Measurements from ENCODE around the gene ZNF83. TPM values are rescaled to one million over a fixed set of nuclear protein-coding genes. Genes with fewer than 3 reads are reported as not detected.
"Not testable (repeated sequence)": the region's sequence is repeated elsewhere in the genome, so short reads cannot be mapped to it uniquely, and the experiment has no call there.

Gene ZNF83
- total RNA-seq, result 10 to 100 TPM; 10.3 to 45.8 (median 15.8) TPM

DNA sequence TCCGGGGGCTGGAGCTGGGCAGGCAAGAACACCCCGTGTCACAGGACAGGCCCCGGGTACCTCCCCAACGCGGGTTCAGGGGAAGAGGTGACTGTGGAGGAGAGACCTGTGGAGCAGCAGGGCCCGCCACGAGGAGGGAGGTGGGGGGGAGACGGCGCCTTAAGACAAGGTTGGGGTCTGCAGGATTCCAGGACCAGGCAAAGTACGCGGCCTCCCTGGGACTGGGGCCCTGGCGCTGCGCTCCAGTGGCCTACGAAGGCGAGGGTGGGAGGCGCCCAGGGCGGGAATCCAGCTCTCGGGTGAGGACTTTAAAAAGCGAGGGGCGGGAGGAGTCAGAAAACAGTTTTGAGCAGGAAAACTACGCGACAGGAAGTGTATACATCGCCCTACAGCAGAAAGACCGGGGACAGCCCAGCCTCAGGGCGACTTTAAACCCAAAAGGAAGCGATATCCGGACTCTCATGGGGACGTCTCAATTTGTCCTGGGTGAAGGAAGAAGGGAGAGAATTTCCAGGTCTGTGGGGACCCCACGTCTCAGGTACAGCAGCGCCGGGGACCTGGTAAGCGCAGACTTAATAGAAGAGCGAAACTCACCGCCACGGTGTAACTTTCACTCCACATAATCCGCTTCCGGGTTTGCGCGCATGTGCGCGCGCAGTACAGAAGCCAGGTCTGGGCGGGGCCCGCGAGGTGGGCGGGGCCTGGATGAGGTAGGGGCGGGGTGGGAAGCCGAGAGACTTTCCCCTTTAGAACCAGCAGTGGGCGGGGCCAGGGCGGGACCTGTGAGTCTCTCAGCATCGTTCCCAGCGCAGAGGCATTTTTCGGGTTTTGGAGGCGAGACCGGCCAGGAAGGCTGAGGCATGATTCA is at the start of gene ZNF83:
Gene ZNF83, minus strand, starts transcription at position 638 of the 868 bp plus-strand sequence.
- peaks cover 0 to 16% (median 0%) of the 10 kb centered on the region in 3 donors for H3K9me3 ChIP-seq
- peak; percentile 80 for DNase-seq
- peaks cover 8 to 24% (median 11%) of the 10 kb centered on the region in 3 donors for H3K4me1 ChIP-seq
- peak in 1 of 4 donors; percentile 43 for TF ChIP-seq POLR2A (IDR thresholded peaks at IDR 0.05)
- TF ChIP-seq, protein P1, sequence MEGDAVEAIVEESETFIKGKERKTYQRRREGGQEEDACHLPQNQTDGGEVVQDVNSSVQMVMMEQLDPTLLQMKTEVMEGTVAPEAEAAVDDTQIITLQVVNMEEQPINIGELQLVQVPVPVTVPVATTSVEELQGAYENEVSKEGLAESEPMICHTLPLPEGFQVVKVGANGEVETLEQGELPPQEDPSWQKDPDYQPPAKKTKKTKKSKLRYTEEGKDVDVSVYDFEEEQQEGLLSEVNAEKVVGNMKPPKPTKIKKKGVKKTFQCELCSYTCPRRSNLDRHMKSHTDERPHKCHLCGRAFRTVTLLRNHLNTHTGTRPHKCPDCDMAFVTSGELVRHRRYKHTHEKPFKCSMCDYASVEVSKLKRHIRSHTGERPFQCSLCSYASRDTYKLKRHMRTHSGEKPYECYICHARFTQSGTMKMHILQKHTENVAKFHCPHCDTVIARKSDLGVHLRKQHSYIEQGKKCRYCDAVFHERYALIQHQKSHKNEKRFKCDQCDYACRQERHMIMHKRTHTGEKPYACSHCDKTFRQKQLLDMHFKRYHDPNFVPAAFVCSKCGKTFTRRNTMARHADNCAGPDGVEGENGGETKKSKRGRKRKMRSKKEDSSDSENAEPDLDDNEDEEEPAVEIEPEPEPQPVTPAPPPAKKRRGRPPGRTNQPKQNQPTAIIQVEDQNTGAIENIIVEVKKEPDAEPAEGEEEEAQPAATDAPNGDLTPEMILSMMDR (IDR thresholded peaks at IDR 0.05), result no peak
- H3K27me3 ChIP-seq, result no peaks in the 10 kb centered on the region
- H3K36me3 ChIP-seq, result peaks cover 0 to 23% (median 0%) of the 10 kb centered on the region in 3 donors
- 1 to 2% methylated on average over 20 of the region's 55 CpGs for WGBS, 2 donors
- peak within 1 kb of the TSS; percentile 74 to 94 (median 89) for H3K27ac ChIP-seq
- intact Hi-C loops (cut with DNase I), result no loop called here
- H3K4me3 ChIP-seq, result peak within 1 kb of the TSS; percentile 45 to 82 (median 75)

DNA sequence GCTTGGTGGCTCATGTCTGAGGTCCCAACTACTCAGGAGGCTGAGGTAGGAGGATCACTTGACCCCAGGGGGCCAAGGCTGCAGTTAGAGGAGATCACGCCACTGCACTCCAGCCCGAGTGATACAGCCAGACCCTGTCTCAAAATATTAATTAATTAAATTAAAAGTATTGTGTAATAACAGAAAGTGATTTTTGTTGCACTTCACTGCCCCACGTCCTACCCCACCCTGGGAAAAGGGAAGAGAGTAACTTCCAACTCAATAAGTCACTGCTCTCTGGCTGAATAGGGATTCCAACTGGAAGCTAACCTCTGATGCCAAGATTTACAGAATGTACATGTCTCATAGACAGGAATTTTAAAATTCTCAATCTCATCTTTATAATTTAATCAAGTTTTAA is 49.5 kb upstream of the ZNF83 start:
- intact Hi-C loops (cut with DNase I), result no loop called here
- no peak for TF ChIP-seq POLR2A (IDR thresholded peaks at IDR 0.05)
- TF ChIP-seq, protein P1 (IDR thresholded peaks at IDR 0.05), result no peak
- H3K9me3 ChIP-seq, result peaks cover 0 to under 1% (median 0%) of the 10 kb centered on the region in 3 donors
- no peak for DNase-seq
- H3K36me3 ChIP-seq, result peaks cover 0 to 28% (median 0%) of the 10 kb centered on the region in 3 donors
- H3K4me3 ChIP-seq, result no peak overlapping the region
- 85 to 94% methylated on average over 3 of the region's 3 CpGs for WGBS, 2 donors
- no peaks in the 10 kb centered on the region for H3K27me3 ChIP-seq
- peaks cover 0 to 51% (median 6%) of the 10 kb centered on the region in 3 donors for H3K4me1 ChIP-seq
- H3K27ac ChIP-seq, result no peak overlapping the region

DNA sequence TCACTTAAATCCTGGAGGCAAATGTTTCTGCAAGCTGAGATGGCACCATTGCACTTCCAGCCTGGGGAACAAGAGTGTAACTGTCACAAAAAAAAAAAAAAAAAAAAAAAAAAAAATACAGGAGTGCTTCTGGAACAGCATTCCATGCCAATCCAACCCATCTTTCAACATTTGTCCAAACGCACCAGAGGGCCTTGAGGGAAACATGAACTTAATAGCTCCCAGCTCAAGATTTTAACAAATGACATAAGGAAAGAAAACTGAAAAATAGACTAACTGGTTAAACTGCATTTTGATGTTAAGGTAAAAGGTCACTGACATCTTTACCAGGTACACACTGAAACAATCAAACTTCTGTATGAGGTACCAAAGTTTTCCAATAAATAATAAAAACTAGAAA is 47.7 kb upstream of the ZNF83 start:
- 33 to 69% methylated on average over 1 of the region's 1 CpG for WGBS, 2 donors
- Histone ChIP-seq H3K27me3 (no peaks in the 10 kb centered on the region), H3K36me3 (peaks cover 0 to 33% (median 0%) of the 10 kb centered on the region in 3 donors), H3K4me3 (no peak overlapping the region), H3K9me3 (peaks cover 0 to 6% (median 0%) of the 10 kb centered on the region in 3 donors), H3K27ac (no peak overlapping the region), H3K4me1 (peaks cover 0 to 41% (median 3%) of the 10 kb centered on the region in 3 donors)
- no peak for DNase-seq
- intact Hi-C loops (cut with DNase I), result no loop called here
- TF ChIP-seq, protein P1 (IDR thresholded peaks at IDR 0.05), result no peak
- no peak for TF ChIP-seq POLR2A (IDR thresholded peaks at IDR 0.05)

DNA sequence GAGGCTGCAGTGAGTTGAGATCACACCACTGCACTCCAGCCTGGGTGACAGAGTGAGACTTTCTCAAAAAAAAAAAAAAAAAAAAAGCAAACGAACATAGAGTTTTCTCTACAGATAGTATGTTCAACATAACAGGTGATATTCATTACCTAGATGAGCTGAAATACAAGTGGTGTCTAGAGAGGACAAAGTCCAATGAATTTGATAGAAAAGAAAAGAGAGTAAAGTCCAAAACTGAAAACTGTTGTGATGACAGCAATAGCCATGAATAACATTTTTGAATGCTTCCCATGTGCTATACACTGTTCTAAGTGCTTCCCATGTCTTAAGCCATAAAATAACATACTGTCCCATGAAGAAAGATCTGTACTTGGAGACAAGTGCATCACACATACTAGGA is 43.1 kb upstream of the ZNF83 start:
- H3K4me3 ChIP-seq; H3K4me1 ChIP-seq; H3K27ac ChIP-seq; DNase-seq; intact Hi-C loops (cut with DNase I); H3K27me3 ChIP-seq; H3K9me3 ChIP-seq: not testable (repeated sequence)
- H3K36me3 ChIP-seq, result peaks cover 0 to 45% (median 0%) of the 10 kb centered on the region in 3 donors
- WGBS, 2 donors, result 53 to 68% methylated on average over 1 of the region's 1 CpG

DNA sequence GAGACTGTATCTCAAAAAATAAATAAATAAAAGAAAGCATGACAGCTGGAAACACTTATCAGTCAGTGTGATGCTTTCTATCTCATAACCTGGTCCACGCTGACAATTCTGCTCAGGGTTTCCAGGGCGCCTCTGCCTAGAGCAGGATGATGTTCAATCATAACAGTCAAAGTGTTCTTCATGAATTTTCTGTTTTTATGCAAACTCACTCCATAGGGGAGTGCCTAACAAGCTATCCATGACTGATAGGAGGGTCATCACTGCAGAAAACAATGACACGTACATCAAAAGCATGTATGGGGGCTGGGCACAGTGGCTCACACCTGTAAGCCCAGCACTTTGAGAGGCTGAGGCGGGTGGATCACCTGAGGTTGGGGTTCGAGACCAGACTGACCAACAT is 41.4 kb upstream of the ZNF83 start:
- DNase-seq, result no peak
- H3K4me3 ChIP-seq, result no peak overlapping the region
- WGBS, 2 donors, result 89 to 98% methylated on average over 5 of the region's 5 CpGs

DNA sequence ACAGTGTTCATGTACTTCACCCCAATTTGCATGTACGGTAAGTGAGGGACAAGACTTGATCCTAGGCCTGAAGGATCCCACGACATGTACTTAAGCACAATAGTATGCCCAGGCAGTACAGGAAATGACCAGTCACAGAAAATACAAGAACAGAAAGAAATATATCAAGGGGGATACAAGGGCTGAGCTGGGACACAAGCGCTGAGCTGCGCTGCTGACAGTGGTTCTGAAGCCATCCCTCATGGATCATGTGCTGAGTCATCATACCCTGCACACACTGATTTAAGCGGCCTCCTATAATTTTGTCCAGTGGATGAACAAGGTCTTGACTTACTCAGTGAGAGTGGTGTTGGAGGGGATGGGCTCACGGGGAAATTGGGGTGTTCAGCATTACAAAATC is 37.1 kb upstream of the ZNF83 start:
- H3K27me3 ChIP-seq; H3K27ac ChIP-seq; H3K9me3 ChIP-seq; H3K4me3 ChIP-seq; DNase-seq; H3K4me1 ChIP-seq; intact Hi-C loops (cut with DNase I): not testable (repeated sequence)
- 94 to 97% methylated on average over 6 of the region's 6 CpGs for WGBS, 2 donors
- H3K36me3 ChIP-seq, result peaks cover 0 to 18% (median 0%) of the 10 kb centered on the region in 3 donors

More for the DNA sequence above, 41.4 kb upstream of the ZNF83 start:
- peaks cover 0 to 35% (median 0%) of the 10 kb centered on the region in 3 donors for H3K36me3 ChIP-seq
- peaks cover 0 to 6% (median 0%) of the 10 kb centered on the region in 3 donors for H3K9me3 ChIP-seq
- no peaks in the 10 kb centered on the region for H3K27me3 ChIP-seq
- no peak overlapping the region for H3K27ac ChIP-seq
- intact Hi-C loops (cut with DNase I), result no loop called here
- TF ChIP-seq POLR2A (IDR thresholded peaks at IDR 0.05), result no peak
- TF ChIP-seq, protein P1 (IDR thresholded peaks at IDR 0.05), result no peak
- no peaks in the 10 kb centered on the region for H3K4me1 ChIP-seq

All from esophagus squamous epithelium (tissue), 5 donors.